Activated B cell treated with CpG ODN at 0.5 μM for 24 hours (primary cell): ENCODE measurements around the gene OR10G3. TPM values are rescaled to one million over a fixed set of nuclear protein-coding genes. Genes with fewer than 3 reads are reported as not detected.

Experiments
- ATAC-seq: fragments of 200-7000 bp; cut with Tn5 transposase; one replicate; pipeline ENCODE4 v1.10.0; 2021; ENCODE audit warnings: low read depth, mild to moderate bottlenecking, moderate library complexity
- CTCF ChIA-PET: fragments of 350-600 bp; sonication (Branson Sonifier 250); formaldehyde crosslinking; loops from one replicate; lab custom pipeline; 2021; ENCODE audit warnings: antibody characterized with exemption; lab: Charles Lee
- POLR2A ChIA-PET: fragments of 350-600 bp; sonication (Branson Sonifier 250); formaldehyde crosslinking; loops from one replicate; lab custom pipeline; 2021; ENCODE audit warnings: antibody characterized with exemption; lab: Charles Lee
- DNase-seq: peaks from one replicate; pipeline ENCODE4 v3.0.0; 2022
- H3K27ac Mint-ChIP-seq: one replicate; pipeline ENCODE4 v1.8.0; 2020; ENCODE audit warnings: mixed read lengths
- H3K27me3 Mint-ChIP-seq: one replicate; pipeline ENCODE4 v1.8.0; 2021; ENCODE audit warnings: mixed read lengths
- H3K36me3 Mint-ChIP-seq: one replicate; pipeline ENCODE4 v1.8.0; 2021; ENCODE audit warnings: low read depth, mixed read lengths
- H3K4me1 Mint-ChIP-seq: one replicate; pipeline ENCODE4 v1.8.0; 2021; ENCODE audit warnings: mixed read lengths
- H3K4me3 Mint-ChIP-seq: one replicate; pipeline ENCODE4 v1.8.0; 2020; ENCODE audit warnings: mild to moderate bottlenecking, mixed read lengths
- H3K9me3 Mint-ChIP-seq: one replicate; pipeline ENCODE4 v1.8.0; 2020; ENCODE audit warnings: mixed read lengths
- CTCF ChIP-seq: fragments of 200-600 bp; IDR thresholded peaks from one replicate; pipeline ENCODE4 v1.8.0; 2022; ENCODE audit warnings: antibody characterized with exemption, mild to moderate bottlenecking
- intact Hi-C: fragments of 100-400 bp; cut with micrococcal nuclease; formaldehyde crosslinking; loops from one replicate; pipeline ENCODE4 v1.15.1; 2024
- total RNA-seq: library from RNA; stranded (reverse); gene quantifications from 2 replicates; pipeline ENCODE4 v1.2.3, GENCODE V29; 2022

The OR10G3 gene
- total RNA-seq, 1 donor from 2014 or later: not detected

- ChIA-PET POLR2A (interaction anchor here (0.7 to 3.0 kb wide), 2 partner anchors 16 to 51 kb away, joined by 6 to 16 read pairs; partner anchors contain the start of gene METTL3), CTCF (no interaction called here)
- Mint-ChIP-seq H3K27ac (no peak overlapping the region), H3K9me3 (no peaks in the 10 kb centered on the region), H3K36me3 (no peaks in the 10 kb centered on the region), H3K4me3 (peak overlapping the region; percentile 85), H3K4me1 (peaks cover 10% of the 10 kb centered on the region), H3K27me3 (peaks cover 13% of the 10 kb centered on the region)
- ATAC-seq (no peak), DNase-seq (no peak)
- intact Hi-C loops: no loop called here
- no peak for TF ChIP-seq CTCF
Observed at GRCh38 chr14:21527318-21527679, 52.6 kb downstream of the OR10G3 start.

DNA sequence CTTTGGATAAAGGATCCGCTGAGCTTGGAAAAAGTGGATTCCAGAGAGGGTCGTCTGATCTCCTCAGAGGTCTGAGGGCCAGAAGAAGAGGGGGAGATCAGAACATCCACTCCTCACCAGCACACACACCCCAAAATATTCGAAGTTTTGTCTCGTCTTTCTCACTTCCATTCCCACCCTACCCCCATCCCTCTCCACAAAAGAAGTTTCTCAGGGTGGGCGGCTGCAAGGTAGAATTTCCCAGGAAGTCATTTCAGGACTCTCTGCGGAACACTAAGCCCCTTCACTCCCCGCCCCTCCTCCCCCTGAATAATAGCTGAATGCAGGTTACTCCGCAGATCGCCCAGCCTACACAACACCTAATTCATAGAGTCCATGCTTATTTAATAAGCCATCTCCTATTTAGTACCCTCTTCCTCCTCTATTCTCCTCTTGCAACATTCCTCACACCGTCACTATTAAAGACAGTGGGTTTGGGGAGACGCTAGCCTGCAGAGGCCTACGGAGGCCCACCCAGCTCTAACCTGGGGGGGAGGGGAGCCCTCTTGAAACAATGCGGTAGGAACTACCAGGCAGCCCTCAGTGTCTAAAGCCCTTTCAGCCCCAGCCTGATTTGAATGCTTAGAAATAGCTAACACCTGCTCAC, 53.1 kb downstream of the OR10G3 start:
- Mint-ChIP-seq H3K27ac (no peak overlapping the region), H3K4me3 (peak overlapping the region; percentile 85), H3K4me1 (peaks cover 10% of the 10 kb centered on the region), H3K27me3 (peaks cover 12% of the 10 kb centered on the region), H3K36me3 (no peaks in the 10 kb centered on the region), H3K9me3 (no peaks in the 10 kb centered on the region)
- CTCF ChIA-PET: interaction anchor here (1.1 kb wide), 1 partner anchor 28 kb away, joined by 8 read pairs; no protein-coding TSS in a partner anchor
- DNase-seq (no peak), ATAC-seq (no peak)
- intact Hi-C loops: no loop called here
- no peak for TF ChIP-seq CTCF
- POLR2A ChIA-PET: interaction anchor here (3.0 kb wide), 1 partner anchor 15 kb away, joined by 16 read pairs; the partner anchor contains the start of gene METTL3

DNA sequence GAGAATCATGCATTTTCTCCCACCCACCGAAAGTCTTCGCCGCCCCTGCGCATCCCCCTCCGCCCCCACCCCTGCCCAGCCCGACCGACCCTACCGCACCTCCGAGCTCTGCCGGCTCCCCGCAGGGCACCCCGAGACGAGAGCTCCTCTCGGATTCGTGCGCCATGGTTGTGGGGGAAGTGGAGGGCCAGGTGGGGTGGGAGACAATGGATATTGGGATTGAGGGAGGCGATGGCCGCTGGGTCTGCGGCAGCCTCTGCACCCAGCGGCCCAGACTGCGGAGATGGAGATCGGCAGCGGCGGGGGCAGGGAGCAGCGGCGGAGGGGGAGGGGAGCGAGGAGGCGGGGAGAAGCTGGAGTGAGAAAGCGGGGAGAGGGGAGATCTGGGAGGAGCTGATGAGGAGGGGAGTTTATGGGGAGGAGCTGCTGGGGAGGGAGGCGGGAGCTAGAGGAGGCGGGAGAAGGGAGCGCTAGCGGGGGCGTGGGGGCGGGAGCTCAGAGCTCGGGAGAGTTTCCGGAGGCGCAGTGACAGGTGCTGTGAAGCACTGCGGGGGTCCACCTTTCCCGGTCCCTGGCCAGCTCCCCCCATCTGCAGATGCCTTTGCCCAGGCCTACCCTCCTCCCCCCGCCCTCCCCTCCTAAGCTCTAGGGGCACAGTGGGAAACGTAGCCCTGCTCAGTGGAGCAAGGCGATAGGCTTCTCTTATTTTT, 53.8 kb downstream of the OR10G3 start, which contains the start of gene SALL2:
TSS of gene SALL2 (minus strand) at position 385 of the 710 bp plus-strand sequence. CDS start at position 166, 219 bp downstream.
- no peak within 1 kb of the TSS for H3K27ac Mint-ChIP-seq
- intact Hi-C loops: no loop called here
- ChIA-PET CTCF (interaction anchor here (1.1 kb wide), 1 partner anchor 28 kb away, joined by 8 read pairs; no protein-coding TSS in a partner anchor), POLR2A (interaction anchor here (0.6 to 3.0 kb wide), 3 partner anchors 11 to 141 kb away, joined by 3 to 16 read pairs (median 15); partner anchors contain the start of gene METTL3)
- H3K4me3 Mint-ChIP-seq: peak within 1 kb of the TSS; percentile 85
- DNase-seq (no peak), ATAC-seq (peak; percentile 64)
- peaks cover 12% of the 10 kb centered on the region for H3K27me3 Mint-ChIP-seq
- no peaks in the 10 kb centered on the region for H3K36me3 Mint-ChIP-seq
- no peak for TF ChIP-seq CTCF
- H3K9me3 Mint-ChIP-seq: no peaks in the 10 kb centered on the region
- H3K4me1 Mint-ChIP-seq: peaks cover 10% of the 10 kb centered on the region

GRCh38 chr14:21525571-21525961, 54.3 kb downstream of the OR10G3 start:
- no peaks in the 10 kb centered on the region for H3K9me3 Mint-ChIP-seq
- no peak for TF ChIP-seq CTCF
- intact Hi-C loops: no loop called here
- H3K4me1 Mint-ChIP-seq: peaks cover 10% of the 10 kb centered on the region
- ChIA-PET CTCF (no interaction called here), POLR2A (interaction anchor here (0.6 to 3.0 kb wide), 3 partner anchors 10 to 141 kb away, joined by 3 to 16 read pairs (median 15); partner anchors contain the start of gene METTL3)
- peak overlapping the region; percentile 85 for H3K4me3 Mint-ChIP-seq
- H3K27me3 Mint-ChIP-seq: peaks cover 13% of the 10 kb centered on the region
- ATAC-seq (no peak), DNase-seq (no peak)
- H3K36me3 Mint-ChIP-seq: no peaks in the 10 kb centered on the region
- no peak overlapping the region for H3K27ac Mint-ChIP-seq
